Fibroblast of lung (primary cell): Measurements from ENCODE around the gene CYP11A1. TPM values are rescaled to one million over a fixed set of nuclear protein-coding genes. Genes with fewer than 3 reads are reported as not detected.

Experiments used
- DNase-seq, 2 donors: peaks; one replicate each; pipeline versions ENCODE4 v3.0.0 to v3.0.0-alpha.2; 2010; ENCODE audit warnings: low read depth in 2 of 2
- H2AFZ ChIP-seq: 2 replicates; pipeline ENCODE4 v1.5.1; 2012; ENCODE audit warnings: low read length, control low read depth, inconsistent platforms
- H3K27ac ChIP-seq: 2 replicates; pipeline ENCODE4 v1.5.1; 2011; ENCODE audit warnings: low read length, control low read depth; ENCODE audit not compliant: insufficient read depth
- H3K27me3 ChIP-seq: 2 replicates; pipeline ENCODE4 v1.5.1; 2011; ENCODE audit warnings: mild to moderate bottlenecking, low read length; ENCODE audit not compliant: control insufficient read depth, insufficient read depth
- H3K36me3 ChIP-seq: 2 replicates; pipeline ENCODE4 v1.5.1; 2011; ENCODE audit warnings: low read length; ENCODE audit not compliant: control insufficient read depth, insufficient read depth
- H3K4me1 ChIP-seq: 2 replicates; pipeline ENCODE4 v1.5.1; 2011; ENCODE audit warnings: low read length; ENCODE audit not compliant: control insufficient read depth, insufficient read depth; ENCODE audit errors: extremely low read depth
- H3K4me2 ChIP-seq: 2 replicates; pipeline ENCODE4 v1.5.1; 2011; ENCODE audit warnings: low read length, control low read depth; ENCODE audit not compliant: insufficient read depth; ENCODE audit errors: extremely low read depth
- H3K4me3 ChIP-seq, 4 experiments: fragments of 200-600 bp in 1 of 4; sonication (generic) in 1 of 4; replicated peaks in 1 of 4; 2 replicates each; pipeline ENCODE4 v1.5.1; 2011 to 2016; ENCODE audit warnings: low read length in 4 of 4, low read depth in 3 of 4, mild to moderate bottlenecking in 3 of 4, control low read depth in 2 of 4, inconsistent platforms in 1 of 4, mixed read lengths in 1 of 4; ENCODE audit not compliant: insufficient read depth in 1 of 4; ENCODE audit errors: control extremely low read depth in 1 of 4
- H3K79me2 ChIP-seq: 2 replicates; pipeline ENCODE4 v1.5.1; 2012; ENCODE audit warnings: mild to moderate bottlenecking, low read length, inconsistent platforms; ENCODE audit not compliant: control insufficient read depth, insufficient read depth
- H3K9ac ChIP-seq: 2 replicates; pipeline ENCODE4 v1.5.1; 2011; ENCODE audit warnings: mild to moderate bottlenecking, low read length, control low read depth; ENCODE audit not compliant: insufficient read depth
- H3K9me3 ChIP-seq: 2 replicates; pipeline ENCODE4 v1.5.1; 2012; ENCODE audit warnings: low read depth, low read length; ENCODE audit not compliant: control insufficient read depth, insufficient read depth
- H4K20me1 ChIP-seq: 2 replicates; pipeline ENCODE4 v1.5.1; 2011; ENCODE audit warnings: low read length; ENCODE audit not compliant: control insufficient read depth, insufficient read depth; ENCODE audit errors: extremely low read depth
- EZH2 ChIP-seq: IDR thresholded peaks from 2 replicates; pipeline ENCODE4 v1.5.1; 2012; ENCODE audit warnings: low read length, control low read depth, mild to moderate bottlenecking; ENCODE audit errors: missing control alignments
- polyA plus RNA-seq, 2 donors: library from polyadenylated mRNA; depleted of rRNA in 1 of 2; stranded (reverse) in 1 of 2; unstranded in 1 of 2; fragments of >200 nt; gene quantifications; 2 replicates each; pipeline ENCODE4 v1.2.1, GENCODE V29; 2011 to 2012; ENCODE audit warnings: missing spikeins in 1 of 2
- total RNA-seq: library from RNA; depleted of rRNA; stranded (reverse); fragments of >200 nt; gene quantifications from 2 replicates; pipeline ENCODE4 v1.2.1, GENCODE V29; 2014
- TF ChIP-seq, protein P1 (sequence below), 2 donors: IDR thresholded peaks in 1 of 2; conservative IDR thresholded peaks in 1 of 2; 1 replicate in 1 of 2; 2 replicates in 1 of 2; pipeline ENCODE4 v1.5.1; 2011 to 2012; ENCODE audit warnings: low read length in 2 of 2, control low read depth in 1 of 2, inconsistent platforms in 1 of 2, low read depth in 1 of 2, mild to moderate bottlenecking in 1 of 2

Gene CYP11A1
- total and polyA plus RNA-seq, 2 donors (not counting 1 experiment from before 2014, with no cell fraction given), result 0.07 to 0.33 TPM

DNA sequence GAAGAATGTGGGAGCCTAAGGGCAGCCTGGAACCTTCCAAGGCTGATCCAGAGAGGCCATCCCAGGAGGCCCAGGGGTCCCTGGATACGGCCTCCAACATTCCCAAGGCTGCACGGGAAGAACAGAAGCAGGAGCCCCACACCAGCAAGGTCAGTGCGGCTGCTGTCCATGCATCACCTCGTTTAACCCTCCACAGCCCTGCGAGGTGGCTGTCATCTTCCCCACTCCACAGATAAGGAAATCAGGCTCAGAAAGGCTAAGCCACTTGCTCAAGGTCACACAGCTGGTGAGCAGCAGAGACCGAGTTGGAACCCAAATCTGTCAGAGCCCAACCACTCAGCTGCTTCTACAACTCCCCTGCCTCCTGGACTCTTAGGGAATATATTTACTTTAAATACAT, 44.7 kb upstream of the CYP11A1 start:
- Histone ChIP-seq H3K9ac (no peak overlapping the region), H4K20me1 (no peaks in the 10 kb centered on the region), H3K9me3 (no peaks in the 10 kb centered on the region), H3K36me3 (peaks cover 17% of the 10 kb centered on the region), H3K4me3 (no peak overlapping the region), H3K4me2 (no peak overlapping the region), H2AFZ (no peak overlapping the region), H3K27ac (no peak overlapping the region), H3K4me1 (peaks cover 10% of the 10 kb centered on the region), H3K27me3 (no peaks in the 10 kb centered on the region), H3K79me2 (no peaks in the 10 kb centered on the region)
- no peak for TF ChIP-seq EZH2
- TF ChIP-seq, protein P1, sequence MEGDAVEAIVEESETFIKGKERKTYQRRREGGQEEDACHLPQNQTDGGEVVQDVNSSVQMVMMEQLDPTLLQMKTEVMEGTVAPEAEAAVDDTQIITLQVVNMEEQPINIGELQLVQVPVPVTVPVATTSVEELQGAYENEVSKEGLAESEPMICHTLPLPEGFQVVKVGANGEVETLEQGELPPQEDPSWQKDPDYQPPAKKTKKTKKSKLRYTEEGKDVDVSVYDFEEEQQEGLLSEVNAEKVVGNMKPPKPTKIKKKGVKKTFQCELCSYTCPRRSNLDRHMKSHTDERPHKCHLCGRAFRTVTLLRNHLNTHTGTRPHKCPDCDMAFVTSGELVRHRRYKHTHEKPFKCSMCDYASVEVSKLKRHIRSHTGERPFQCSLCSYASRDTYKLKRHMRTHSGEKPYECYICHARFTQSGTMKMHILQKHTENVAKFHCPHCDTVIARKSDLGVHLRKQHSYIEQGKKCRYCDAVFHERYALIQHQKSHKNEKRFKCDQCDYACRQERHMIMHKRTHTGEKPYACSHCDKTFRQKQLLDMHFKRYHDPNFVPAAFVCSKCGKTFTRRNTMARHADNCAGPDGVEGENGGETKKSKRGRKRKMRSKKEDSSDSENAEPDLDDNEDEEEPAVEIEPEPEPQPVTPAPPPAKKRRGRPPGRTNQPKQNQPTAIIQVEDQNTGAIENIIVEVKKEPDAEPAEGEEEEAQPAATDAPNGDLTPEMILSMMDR (conservative IDR thresholded peaks at IDR 0.05 in 1 of 2, IDR thresholded peaks at IDR 0.05 in 1 of 2; ENCODE audit: low read depth in 1 of 2, low read length in 2 of 2), result no peak
- DNase-seq, result no peak

DNA sequence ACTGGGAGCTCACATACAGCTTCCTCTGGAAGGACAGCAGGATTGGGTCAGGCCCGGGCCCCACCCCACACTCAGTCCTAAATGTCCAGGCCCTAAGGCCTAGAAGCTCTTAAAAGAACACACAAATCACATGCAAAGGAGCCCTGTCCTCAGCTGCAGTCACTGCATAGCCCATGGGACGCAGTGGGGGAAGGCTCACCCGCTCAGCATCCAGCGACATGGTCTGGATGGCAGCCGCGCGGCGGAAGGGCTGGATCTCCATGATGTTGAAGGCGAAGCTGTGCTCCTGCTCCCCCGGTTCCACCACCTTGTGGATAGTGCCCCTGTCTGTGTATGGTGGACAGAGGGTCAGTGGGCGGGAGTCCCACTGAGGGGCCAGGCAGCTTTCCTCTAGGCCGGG, 44.2 kb upstream of the CYP11A1 start:
- H3K27ac ChIP-seq, result no peak overlapping the region
- H3K9me3 ChIP-seq, result no peaks in the 10 kb centered on the region
- no peaks in the 10 kb centered on the region for H3K27me3 ChIP-seq
- peaks cover 17% of the 10 kb centered on the region for H3K36me3 ChIP-seq
- no peak for DNase-seq
- no peak overlapping the region for H3K4me3 ChIP-seq
- no peaks in the 10 kb centered on the region for H4K20me1 ChIP-seq
- H3K9ac ChIP-seq, result no peak overlapping the region
- TF ChIP-seq EZH2, result no peak
- TF ChIP-seq, protein P1 (conservative IDR thresholded peaks at IDR 0.05 in 1 of 2, IDR thresholded peaks at IDR 0.05 in 1 of 2; ENCODE audit: low read depth in 1 of 2, low read length in 2 of 2), result no peak
- peaks cover 15% of the 10 kb centered on the region for H3K4me1 ChIP-seq
- H3K4me2 ChIP-seq, result no peak overlapping the region
- no peaks in the 10 kb centered on the region for H3K79me2 ChIP-seq
- no peak overlapping the region for H2AFZ ChIP-seq

DNA sequence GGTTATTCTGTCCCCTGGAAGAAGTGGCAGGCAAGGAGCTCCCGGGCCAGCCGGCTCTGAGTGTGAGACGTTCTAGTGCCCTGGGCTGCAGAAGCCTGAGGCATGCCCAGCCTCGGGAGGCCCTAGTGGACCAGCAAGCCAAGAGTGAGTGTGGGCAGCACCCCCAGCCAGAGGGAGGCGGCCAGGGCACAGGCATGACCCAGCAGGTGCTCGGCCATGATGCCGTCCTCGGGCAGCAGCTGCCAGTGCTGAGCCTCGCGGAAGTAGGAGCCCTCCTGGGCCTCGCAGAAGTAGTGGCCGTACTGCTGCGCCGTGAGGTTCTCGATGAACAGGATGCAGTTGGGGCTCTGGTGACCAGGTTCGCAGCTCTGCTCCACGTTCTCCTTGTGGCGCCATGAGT, 43.1 kb upstream of the CYP11A1 start:
- TF ChIP-seq, protein P1 (conservative IDR thresholded peaks at IDR 0.05 in 1 of 2, IDR thresholded peaks at IDR 0.05 in 1 of 2; ENCODE audit: low read depth in 1 of 2, low read length in 2 of 2), result no peak
- H3K4me1 ChIP-seq, result peaks cover 18% of the 10 kb centered on the region
- peaks cover 15% of the 10 kb centered on the region for H3K36me3 ChIP-seq

More for the DNA sequence above, 43.1 kb upstream of the CYP11A1 start:
- Histone ChIP-seq H3K9ac (no peak overlapping the region), H2AFZ (no peak overlapping the region), H3K9me3 (no peaks in the 10 kb centered on the region), H3K27ac (no peak overlapping the region), H3K27me3 (no peaks in the 10 kb centered on the region), H3K79me2 (no peaks in the 10 kb centered on the region), H3K4me2 (no peak overlapping the region), H3K4me3 (no peak overlapping the region), H4K20me1 (no peaks in the 10 kb centered on the region)
- DNase-seq, result no peak
